GM19463 (cell line): ENCODE measurements around the gene POLD1.

Experiments
- ATAC-seq: cut with Tn5 transposase; IDR thresholded peaks from one replicate; pipeline ENCODE4 v1.9.1; 2021; ENCODE audit warnings: mild to moderate bottlenecking, moderate library complexity; ENCODE audit not compliant: unreplicated experiment

The POLD1 gene

GRCh38 chr19:50365434-50366306 lies 18.5 kb upstream of the POLD1 start, which contains the start of gene NAPSA:
NAPSA (minus strand) TSS chr19:50365639; CDS start chr19:50365621, 18 bp downstream.
- ATAC-seq: no peak

GRCh38 chr19:50368649-50369570 lies 15.2 kb upstream of the POLD1 start:
- ATAC-seq: no peak

GRCh38 chr19:50371914-50372475 lies 12.2 kb upstream of the POLD1 start:
- no peak for ATAC-seq

GRCh38 chr19:50376166-50377050 lies 7.7 kb upstream of the POLD1 start, which contains the start of gene NR1H2:
NR1H2 (plus strand) TSS chr19:50376457; CDS start chr19:50377606, 1,149 bp downstream.
- peak; percentile 95 for ATAC-seq

- no peak for ATAC-seq
Observed at GRCh38 chr19:50377051-50377461, 7.1 kb upstream of the POLD1 start.

GRCh38 chr19:50377517-50377916 lies 6.6 kb upstream of the POLD1 start:
- ATAC-seq: no peak

- ATAC-seq: no peak
Observed at GRCh38 chr19:50378169-50378862, 5.8 kb upstream of the POLD1 start.

GRCh38 chr19:50378863-50379236 lies 5.3 kb upstream of the POLD1 start:
- no peak for ATAC-seq

GRCh38 chr19:50379602-50380001 lies 4.5 kb upstream of the POLD1 start:
- no peak for ATAC-seq

GRCh38 chr19:50380137-50380536 lies 4.0 kb upstream of the POLD1 start:
- no peak for ATAC-seq

- ATAC-seq: no peak
Observed at GRCh38 chr19:50380751-50381151, 3.4 kb upstream of the POLD1 start.

GRCh38 chr19:50381881-50382729 lies 2.0 kb upstream of the POLD1 start:
- no peak for ATAC-seq

- peak; percentile 16 for ATAC-seq
Observed at GRCh38 chr19:50383001-50383851, 921 bp upstream of the POLD1 start.

GRCh38 chr19:50384685-50385535 lies 763 bp downstream of the POLD1 start:
- ATAC-seq: no peak

- no peak for ATAC-seq
Observed at GRCh38 chr19:50387176-50387867, 3.2 kb downstream of the POLD1 start.

- ATAC-seq: no peak
Observed at GRCh38 chr19:50387868-50388245, 3.7 kb downstream of the POLD1 start.
